ENCODE data around the gene OR5M11. TPM values are rescaled to one million over a fixed set of nuclear protein-coding genes. Genes with fewer than 3 reads are reported as not detected.
"Not testable (repeated sequence)": the region's sequence is repeated elsewhere in the genome, so short reads cannot be mapped to it uniquely, and the experiment has no call there.

The OR5M11 gene
- total RNA-seq: not detected
- polyA plus RNA-seq: not detected
- long read RNA-seq, donor 1: 0 reads
- long read RNA-seq, donor 2: 0 reads

- Histone ChIP-seq H3K9me3 (peaks cover 0 to 29% (median 7%) of the 10 kb centered on the region in 8 donors), H3K4me1 (no peaks in the 10 kb centered on the region), H3K4me3 (no peak within 1 kb of the TSS), H3K27ac (no peak within 1 kb of the TSS), H3K36me3 (no peaks in the 10 kb centered on the region), H3K27me3 (replicated peaks in 1 of 7) (no peaks in the 10 kb centered on the region)
- DNase-seq: no peak
- 75 to 91% (median 88%) methylated on average over 2 of the region's 2 CpGs for WGBS, 5 donors
- intact Hi-C loops (cut with DNase I; ENCODE audit: low total_unique reads): no loop called here
- no peak for TF ChIP-seq POLR2AphosphoS5 (IDR thresholded peaks at IDR 0.05)
- TF ChIP-seq CTCF (IDR thresholded peaks at IDR 0.05 in 8 of 11, conservative IDR thresholded peaks at IDR 0.05 in 3 of 11): no peak
- no peak for TF ChIP-seq POLR2A (IDR thresholded peaks at IDR 0.05)
These were observed at the start of gene OR5M11 for GRCh38 chr11:56543157-56543556. Gene OR5M11, minus strand, starts transcription at chr11:56543257. Its CDS starts 0 bp downstream, at chr11:56543257.

- peaks cover 0 to 36% (median 14%) of the 10 kb centered on the region in 8 donors for H3K9me3 ChIP-seq
- H3K4me1 ChIP-seq; DNase-seq; H3K27ac ChIP-seq; intact Hi-C loops (cut with DNase I; ENCODE audit: low total_unique reads); H3K27me3 ChIP-seq (replicated peaks in 1 of 7); H3K4me3 ChIP-seq; H3K36me3 ChIP-seq: not testable (repeated sequence)
- 91 to 96% (median 94%) methylated on average over 16 to 20 of the region's 20 CpGs for WGBS, 5 donors
These were observed 49.1 kb upstream of the OR5M11 start for GRCh38 chr11:56592088-56592717.

GRCh38 chr11:56577621-56578020 is 34.6 kb upstream of the OR5M11 start, which contains the start of gene OR5M10:
Gene OR5M10, minus strand, starts transcription at chr11:56577721. Its CDS starts 0 bp downstream, at chr11:56577721.
- no peaks in the 10 kb centered on the region for H3K27me3 ChIP-seq (replicated peaks in 1 of 7)
- no peaks in the 10 kb centered on the region for H3K36me3 ChIP-seq
- no peak for DNase-seq
- TF ChIP-seq POLR2A (IDR thresholded peaks at IDR 0.05) (no peak), POLR2AphosphoS5 (IDR thresholded peaks at IDR 0.05) (no peak), CTCF (IDR thresholded peaks at IDR 0.05 in 8 of 11, conservative IDR thresholded peaks at IDR 0.05 in 3 of 11) (no peak)
- intact Hi-C loops (cut with DNase I; ENCODE audit: low total_unique reads): no loop called here
- H3K4me1 ChIP-seq: no peaks in the 10 kb centered on the region
- 41 to 65% (median 50%) methylated on average over 3 of the region's 3 CpGs for WGBS, 5 donors
- H3K9me3 ChIP-seq: peaks cover 0 to 11% (median 0%) of the 10 kb centered on the region in 8 donors
- H3K4me3 ChIP-seq: no peak within 1 kb of the TSS
- no peak within 1 kb of the TSS for H3K27ac ChIP-seq

- Histone ChIP-seq H3K27ac (no peak overlapping the region), H3K9me3 (peaks cover 0 to 52% (median 5%) of the 10 kb centered on the region in 8 donors), H3K36me3 (no peaks in the 10 kb centered on the region), H3K27me3 (replicated peaks in 1 of 7) (no peaks in the 10 kb centered on the region), H3K4me1 (no peaks in the 10 kb centered on the region), H3K4me3 (no peak overlapping the region)
- no peak for DNase-seq
- intact Hi-C loops (cut with DNase I; ENCODE audit: low total_unique reads): no loop called here
- TF ChIP-seq CTCF (IDR thresholded peaks at IDR 0.05 in 8 of 11, conservative IDR thresholded peaks at IDR 0.05 in 3 of 11) (no peak), POLR2A (IDR thresholded peaks at IDR 0.05) (no peak), POLR2AphosphoS5 (IDR thresholded peaks at IDR 0.05) (no peak)
- WGBS, 5 donors: 67 to 79% (median 72%) methylated on average over 6 of the region's 6 CpGs
These were observed 15.5 kb upstream of the OR5M11 start for GRCh38 chr11:56558574-56558973.

- H3K36me3 ChIP-seq; intact Hi-C loops (cut with DNase I; ENCODE audit: low total_unique reads); H3K27ac ChIP-seq; H3K4me1 ChIP-seq; H3K27me3 ChIP-seq (replicated peaks in 1 of 7); H3K4me3 ChIP-seq; DNase-seq: not testable (repeated sequence)
- H3K9me3 ChIP-seq: peaks cover 0 to 37% (median 0%) of the 10 kb centered on the region in 8 donors
- WGBS, 5 donors: 81 to 90% (median 87%) methylated on average over 13 of the region's 13 CpGs
These were observed 11.6 kb upstream of the OR5M11 start for GRCh38 chr11:56554691-56555090.
